ENCODE measurements around the gene NSG1.

GRCh38 chr4:4460759-4461158, 73.9 kb downstream of the NSG1 start:
- TF ChIP-seq, protein P1, sequence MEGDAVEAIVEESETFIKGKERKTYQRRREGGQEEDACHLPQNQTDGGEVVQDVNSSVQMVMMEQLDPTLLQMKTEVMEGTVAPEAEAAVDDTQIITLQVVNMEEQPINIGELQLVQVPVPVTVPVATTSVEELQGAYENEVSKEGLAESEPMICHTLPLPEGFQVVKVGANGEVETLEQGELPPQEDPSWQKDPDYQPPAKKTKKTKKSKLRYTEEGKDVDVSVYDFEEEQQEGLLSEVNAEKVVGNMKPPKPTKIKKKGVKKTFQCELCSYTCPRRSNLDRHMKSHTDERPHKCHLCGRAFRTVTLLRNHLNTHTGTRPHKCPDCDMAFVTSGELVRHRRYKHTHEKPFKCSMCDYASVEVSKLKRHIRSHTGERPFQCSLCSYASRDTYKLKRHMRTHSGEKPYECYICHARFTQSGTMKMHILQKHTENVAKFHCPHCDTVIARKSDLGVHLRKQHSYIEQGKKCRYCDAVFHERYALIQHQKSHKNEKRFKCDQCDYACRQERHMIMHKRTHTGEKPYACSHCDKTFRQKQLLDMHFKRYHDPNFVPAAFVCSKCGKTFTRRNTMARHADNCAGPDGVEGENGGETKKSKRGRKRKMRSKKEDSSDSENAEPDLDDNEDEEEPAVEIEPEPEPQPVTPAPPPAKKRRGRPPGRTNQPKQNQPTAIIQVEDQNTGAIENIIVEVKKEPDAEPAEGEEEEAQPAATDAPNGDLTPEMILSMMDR (IDR thresholded peaks at IDR 0.05): no peak
- TF ChIP-seq EP300 (IDR thresholded peaks at IDR 0.05) (no peak), POLR2A (IDR thresholded peaks at IDR 0.05) (no peak)
